CD14-positive monocyte (primary cell): Measurements from ENCODE around the gene RAB27B. TPM values are rescaled to one million over a fixed set of nuclear protein-coding genes. Genes with fewer than 3 reads are reported as not detected.

Experiments
- DNase-seq, 3 donors: peaks; one replicate each; pipeline ENCODE4 v3.0.0-alpha.2; 2011 to 2022
- H2AFZ ChIP-seq: 2 replicates; pipeline ENCODE4 v1.6.0; 2012; ENCODE audit warnings: mild to moderate bottlenecking, low read depth, low read length, inconsistent platforms; ENCODE audit not compliant: insufficient read depth, poor library complexity, severe bottlenecking
- H3K27ac ChIP-seq, 2 donors: 1 replicate in 1 of 2; 2 replicates in 1 of 2; pipeline ENCODE4 v1.5.1; 2012 to 2013; ENCODE audit warnings: low read length in 2 of 2, control low read depth in 1 of 2, inconsistent platforms in 1 of 2, low read depth in 1 of 2, mild to moderate bottlenecking in 1 of 2
- H3K27me3 ChIP-seq, 2 donors: one replicate each; pipeline versions ENCODE4 v1.6.0 to v1.6.1; 2011 to 2013; ENCODE audit warnings: low read length in 2 of 2; ENCODE audit not compliant: control insufficient read depth in 2 of 2, insufficient read depth in 2 of 2
- H3K36me3 ChIP-seq, 2 donors: replicated peaks in 1 of 2; 1 replicate in 1 of 2; 2 replicates in 1 of 2; pipeline versions ENCODE4 v1.5.1 to v1.6.1; 2012 to 2013; ENCODE audit warnings: low read length in 2 of 2, control low read depth in 1 of 2, inconsistent platforms in 1 of 2, mild to moderate bottlenecking in 1 of 2; ENCODE audit not compliant: insufficient read depth in 2 of 2, control insufficient read depth in 1 of 2
- H3K4me1 ChIP-seq, 2 donors: 1 replicate in 1 of 2; 2 replicates in 1 of 2; pipeline versions ENCODE4 v1.5.1 to v1.6.1; 2012 to 2013; ENCODE audit warnings: low read length in 2 of 2, control low read depth in 1 of 2, inconsistent platforms in 1 of 2, mild to moderate bottlenecking in 1 of 2, moderate library complexity in 1 of 2; ENCODE audit not compliant: insufficient read depth in 2 of 2, control insufficient read depth in 1 of 2
- H3K4me2 ChIP-seq: replicated peaks from 2 replicates; pipeline ENCODE3; 2012; ENCODE audit warnings: low read length, moderate library complexity, mild to moderate bottlenecking; ENCODE audit not compliant: poor library complexity, severe bottlenecking; ENCODE audit errors: extremely low read depth
- H3K4me3 ChIP-seq, 3 experiments: fragments of 200-600 bp in 1 of 3; sonication (generic) in 1 of 3; replicated peaks in 1 of 3; 1 replicate in 2 of 3; 2 replicates in 1 of 3; pipeline ENCODE4 v1.5.1; 2011 to 2013; ENCODE audit warnings: low read length in 3 of 3, mild to moderate bottlenecking in 3 of 3, control low read depth in 2 of 3, low read depth in 2 of 3, inconsistent platforms in 1 of 3, moderate library complexity in 1 of 3
- H3K79me2 ChIP-seq: 2 replicates; pipeline ENCODE4 v1.6.0; 2012; ENCODE audit warnings: mild to moderate bottlenecking, control low read depth, inconsistent platforms, low read length, moderate library complexity; ENCODE audit not compliant: insufficient read depth
- H3K9ac ChIP-seq: 2 replicates; pipeline ENCODE4 v1.6.0; 2017; ENCODE audit warnings: low read length, mild to moderate bottlenecking; ENCODE audit not compliant: insufficient read depth, poor library complexity, severe bottlenecking
- H3K9me3 ChIP-seq, 2 donors: replicated peaks in 1 of 2; 1 replicate in 1 of 2; 2 replicates in 1 of 2; pipeline versions ENCODE4 v1.5.1 to v1.6.1; 2012 to 2013; ENCODE audit warnings: low read length in 2 of 2, control low read depth in 1 of 2; ENCODE audit not compliant: control insufficient read depth in 1 of 2, insufficient read depth in 1 of 2
- H4K20me1 ChIP-seq: 2 replicates; pipeline ENCODE4 v1.6.0; 2012; ENCODE audit warnings: mild to moderate bottlenecking, low read length, control low read depth, moderate library complexity; ENCODE audit not compliant: insufficient read depth
- H3K27ac Mint-ChIP-seq, 7 donors: one replicate each; pipeline ENCODE4 v1.8.0; 2020; ENCODE audit warnings: mild to moderate bottlenecking in 7 of 7, mixed read lengths in 7 of 7, moderate library complexity in 6 of 7, inconsistent platforms in 2 of 7
- H3K27me3 Mint-ChIP-seq, 3 donors: one replicate each; pipeline ENCODE4 v1.8.0; 2021 to 2022; ENCODE audit warnings: low read depth in 3 of 3, mild to moderate bottlenecking in 3 of 3, mixed read lengths in 3 of 3, moderate library complexity in 3 of 3, inconsistent platforms in 1 of 3
- H3K36me3 Mint-ChIP-seq, 2 donors: one replicate each; pipeline ENCODE4 v1.8.0; 2020; ENCODE audit warnings: mixed read lengths in 2 of 2, inconsistent platforms in 1 of 2, mild to moderate bottlenecking in 1 of 2
- H3K4me1 Mint-ChIP-seq: one replicate; pipeline ENCODE4 v1.8.0; 2020; ENCODE audit warnings: mild to moderate bottlenecking, mixed read lengths
- H3K4me3 Mint-ChIP-seq, 2 donors: one replicate each; pipeline ENCODE4 v1.8.0; 2020; ENCODE audit warnings: mild to moderate bottlenecking in 2 of 2, mixed read lengths in 2 of 2, moderate library complexity in 1 of 2
- H3K9me3 Mint-ChIP-seq, 7 donors: one replicate each; pipeline ENCODE4 v1.8.0; 2020 to 2022; ENCODE audit warnings: mixed read lengths in 7 of 7, mild to moderate bottlenecking in 6 of 7, moderate library complexity in 6 of 7, inconsistent platforms in 2 of 7
- WGBS: methylation state at CpG from one replicate; pipeline ENCODE4 v1.1.5; 2013; ENCODE audit warnings: missing lambda C conversion rate; ENCODE audit not compliant: insufficient coverage; 5-methylcytosine and 5-hydroxymethylcytosine counted together
- intact Hi-C, 2 donors: fragments of 100-400 bp; cut with micrococcal nuclease; formaldehyde crosslinking; loops; one replicate each; pipeline versions ENCODE4 v1.15.0 to v1.15.1; 2023
- polyA plus RNA-seq, 3 donors: library from polyadenylated mRNA; depleted of rRNA in 1 of 3; unstranded in 2 of 3; stranded (reverse) in 1 of 3; fragments of 300-500 nt in 2 of 3; fragments of >200 nt in 1 of 3; fragmentation: Illumina TruSeq in 2 of 3; gene quantifications; 1 replicate in 2 of 3; 2 replicates in 1 of 3; pipeline ENCODE4 v1.2.3, GENCODE V29; 2012 to 2021
- TF ChIP-seq, protein P1 (sequence below): fragments of 200-600 bp; IDR thresholded peaks from one replicate; pipeline ENCODE4 v1.8.0; 2022; ENCODE audit warnings: antibody characterized with exemption, mild to moderate bottlenecking

Gene RAB27B
- polyA plus RNA-seq, 3 donors = 0.11 to 0.13 TPM; not detected in 1

DNA sequence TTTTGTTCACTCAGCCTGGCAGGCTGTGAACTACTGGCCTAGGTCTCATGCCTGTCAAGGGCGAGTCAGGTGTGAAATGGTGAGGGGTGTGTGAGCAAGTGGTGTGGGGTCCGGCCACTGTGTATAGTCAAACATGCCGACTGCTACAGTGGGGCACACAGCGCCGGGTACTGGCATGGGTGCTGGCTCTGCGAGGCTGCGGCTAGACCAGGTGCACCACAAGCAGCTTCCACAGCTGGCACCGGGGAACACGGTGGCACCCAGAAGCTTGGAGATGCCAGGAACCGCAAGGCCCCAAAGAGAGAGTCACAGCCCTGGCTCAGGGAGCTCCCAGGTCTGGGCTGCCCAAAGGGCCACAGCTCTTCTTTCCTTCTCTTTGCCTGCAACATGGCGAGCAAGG is 81.3 kb downstream of the RAB27B start:
- no peak overlapping the region for H3K9ac ChIP-seq
- H3K36me3 Mint-ChIP-seq = no peaks in the 10 kb centered on the region
- H3K27me3 Mint-ChIP-seq = peaks cover 0 to 2% (median 2%) of the 10 kb centered on the region in 3 donors
- no peak overlapping the region for H3K4me2 ChIP-seq
- no peaks in the 10 kb centered on the region for H3K79me2 ChIP-seq
- H3K27ac ChIP-seq = no peak overlapping the region
- H2AFZ ChIP-seq = no peak overlapping the region
- H3K4me1 Mint-ChIP-seq = no peaks in the 10 kb centered on the region
- H3K9me3 ChIP-seq = peaks cover 0 to 14% of the 10 kb centered on the region in 2 donors
- DNase-seq = no peak
- H3K27ac Mint-ChIP-seq = no peak overlapping the region
- H3K27me3 ChIP-seq = no peaks in the 10 kb centered on the region
- no peaks in the 10 kb centered on the region for H4K20me1 ChIP-seq
- TF ChIP-seq, protein P1, sequence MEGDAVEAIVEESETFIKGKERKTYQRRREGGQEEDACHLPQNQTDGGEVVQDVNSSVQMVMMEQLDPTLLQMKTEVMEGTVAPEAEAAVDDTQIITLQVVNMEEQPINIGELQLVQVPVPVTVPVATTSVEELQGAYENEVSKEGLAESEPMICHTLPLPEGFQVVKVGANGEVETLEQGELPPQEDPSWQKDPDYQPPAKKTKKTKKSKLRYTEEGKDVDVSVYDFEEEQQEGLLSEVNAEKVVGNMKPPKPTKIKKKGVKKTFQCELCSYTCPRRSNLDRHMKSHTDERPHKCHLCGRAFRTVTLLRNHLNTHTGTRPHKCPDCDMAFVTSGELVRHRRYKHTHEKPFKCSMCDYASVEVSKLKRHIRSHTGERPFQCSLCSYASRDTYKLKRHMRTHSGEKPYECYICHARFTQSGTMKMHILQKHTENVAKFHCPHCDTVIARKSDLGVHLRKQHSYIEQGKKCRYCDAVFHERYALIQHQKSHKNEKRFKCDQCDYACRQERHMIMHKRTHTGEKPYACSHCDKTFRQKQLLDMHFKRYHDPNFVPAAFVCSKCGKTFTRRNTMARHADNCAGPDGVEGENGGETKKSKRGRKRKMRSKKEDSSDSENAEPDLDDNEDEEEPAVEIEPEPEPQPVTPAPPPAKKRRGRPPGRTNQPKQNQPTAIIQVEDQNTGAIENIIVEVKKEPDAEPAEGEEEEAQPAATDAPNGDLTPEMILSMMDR = no peak
- H3K36me3 ChIP-seq = no peaks in the 10 kb centered on the region
- no peak overlapping the region for H3K4me3 Mint-ChIP-seq
- intact Hi-C loops = no loop called here
- H3K4me1 ChIP-seq = no peaks in the 10 kb centered on the region
- peaks cover 0 to 15% (median 2%) of the 10 kb centered on the region in 7 donors for H3K9me3 Mint-ChIP-seq
- no peak overlapping the region for H3K4me3 ChIP-seq
- 86% methylated on average over 10 of the region's 11 CpGs for WGBS

DNA sequence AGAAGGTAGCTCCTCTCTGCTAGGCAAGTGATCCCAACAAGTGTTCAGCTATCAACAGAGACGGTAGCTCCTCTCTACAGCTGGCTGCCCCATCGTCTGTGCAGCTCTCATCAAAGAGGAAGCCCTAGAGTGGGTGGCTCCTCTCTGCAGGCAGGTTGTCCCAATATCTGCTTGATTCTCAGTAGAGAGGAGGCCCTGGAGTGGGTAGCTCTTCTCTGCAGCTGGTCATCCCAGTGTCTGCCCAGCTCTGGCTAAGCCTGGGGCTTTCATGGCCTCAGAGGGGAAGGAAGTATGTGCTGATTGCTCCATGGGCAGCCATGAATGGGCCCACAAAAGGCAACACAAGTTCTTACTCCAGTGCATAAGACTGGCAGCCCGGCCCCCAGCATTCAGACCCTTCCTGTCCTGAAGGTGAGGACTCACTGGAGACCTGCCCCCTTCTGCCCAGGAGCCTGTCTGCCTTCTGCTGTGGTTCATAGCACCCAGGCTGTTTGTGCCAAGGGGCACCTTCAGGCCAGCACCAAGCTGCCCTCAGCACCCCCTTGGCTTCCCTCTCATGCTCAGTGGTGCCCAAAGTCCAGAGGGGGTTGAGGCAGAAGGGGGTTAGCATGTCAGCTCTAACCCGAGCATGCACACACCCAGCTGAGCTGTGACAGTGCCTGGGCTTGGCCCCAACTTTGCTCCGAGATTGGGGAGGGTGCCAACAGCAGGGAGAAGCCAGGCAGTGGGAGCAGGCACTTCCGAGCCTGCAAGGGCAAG is 82.1 kb downstream of the RAB27B start:
- Mint-ChIP-seq H3K9me3 (peaks cover 0 to 15% (median 2%) of the 10 kb centered on the region in 7 donors), H3K36me3 (no peaks in the 10 kb centered on the region), H3K27me3 (peaks cover 0 to 2% (median 2%) of the 10 kb centered on the region in 3 donors), H3K27ac (no peak overlapping the region), H3K4me1 (no peaks in the 10 kb centered on the region), H3K4me3 (no peak overlapping the region)
- TF ChIP-seq, protein P1 = no peak
- Histone ChIP-seq H3K9me3 (peaks cover 0 to 14% of the 10 kb centered on the region in 2 donors), H3K4me1 (no peaks in the 10 kb centered on the region), H3K9ac (no peak overlapping the region), H2AFZ (no peak overlapping the region), H3K36me3 (no peaks in the 10 kb centered on the region), H4K20me1 (no peaks in the 10 kb centered on the region), H3K27ac (no peak overlapping the region), H3K4me3 (no peak overlapping the region), H3K4me2 (no peak overlapping the region), H3K79me2 (no peaks in the 10 kb centered on the region), H3K27me3 (no peaks in the 10 kb centered on the region)
- intact Hi-C loops = no loop called here
- no peak for DNase-seq
- WGBS = 94% methylated on average over 5 of the region's 6 CpGs
